Tongue (tissue), 2 donors: ENCODE results near the gene TSPAN17. TPM values are rescaled to one million over a fixed set of nuclear protein-coding genes. Genes with fewer than 3 reads are reported as not detected.

ENCODE experiments used
- DNase-seq: peaks from one replicate; pipeline ENCODE4 v3.0.0-alpha.2; 2015
- total RNA-seq: library from RNA; depleted of rRNA; stranded (reverse); fragments of >200 nt; gene quantifications from one replicate; pipeline ENCODE4 v1.2.3, GENCODE V29; 2014

The TSPAN17 gene
- total RNA-seq, 1 donor from 2014 or later = 20.5 TPM

- DNase-seq = no peak
These were observed 23.1 kb upstream of the TSPAN17 start for GRCh38 chr5:176624142-176624541.

- DNase-seq = no peak
These were observed 22.3 kb upstream of the TSPAN17 start for GRCh38 chr5:176624938-176625337.

GRCh38 chr5:176625512-176625911 is 21.8 kb upstream of the TSPAN17 start:
- no peak for DNase-seq

- no peak for DNase-seq
These were observed 21.1 kb upstream of the TSPAN17 start for GRCh38 chr5:176625966-176626875.

- DNase-seq = no peak
These were observed 20.4 kb upstream of the TSPAN17 start for GRCh38 chr5:176626876-176627236.

GRCh38 chr5:176627582-176627981 is 19.7 kb upstream of the TSPAN17 start:
- DNase-seq = no peak

- no peak for DNase-seq
These were observed 18.7 kb upstream of the TSPAN17 start for GRCh38 chr5:176628406-176629228.

- no peak for DNase-seq
These were observed 17.9 kb upstream of the TSPAN17 start for GRCh38 chr5:176629317-176629852.

- peak; percentile 57 for DNase-seq
These were observed 17.2 kb upstream of the TSPAN17 start, which contains the start of the genes EIF4E1B and SNCB for GRCh38 chr5:176629853-176630680. EIF4E1B (plus strand) TSS chr5:176630675; CDS start chr5:176642788, 12,113 bp downstream. SNCB (minus strand) TSS chr5:176630534; CDS start chr5:176629654, 880 bp downstream.

GRCh38 chr5:176630681-176631222 is 16.5 kb upstream of the TSPAN17 start:
- no peak for DNase-seq

GRCh38 chr5:176631383-176632200 is 15.7 kb upstream of the TSPAN17 start:
- no peak for DNase-seq

GRCh38 chr5:176632745-176633144 is 14.5 kb upstream of the TSPAN17 start:
- DNase-seq = no peak

- DNase-seq = no peak
These were observed 13.7 kb upstream of the TSPAN17 start for GRCh38 chr5:176633598-176633997.

- no peak for DNase-seq
These were observed 10.9 kb upstream of the TSPAN17 start for GRCh38 chr5:176636426-176636825.

GRCh38 chr5:176637556-176637955 is 9.7 kb upstream of the TSPAN17 start:
- DNase-seq = no peak

GRCh38 chr5:176638437-176638836 is 8.8 kb upstream of the TSPAN17 start:
- DNase-seq = no peak

- no peak for DNase-seq
These were observed 8.1 kb upstream of the TSPAN17 start for GRCh38 chr5:176639208-176639607.

GRCh38 chr5:176639981-176640380 is 7.3 kb upstream of the TSPAN17 start:
- peak; percentile 81 for DNase-seq

- DNase-seq = no peak
These were observed 6.7 kb upstream of the TSPAN17 start for GRCh38 chr5:176640616-176641015.

GRCh38 chr5:176642675-176643490 is 4.4 kb upstream of the TSPAN17 start:
- no peak for DNase-seq
